SW 1271 (cell line): ENCODE measurements around the gene LRRC2.
"Not testable (repeated sequence)": the region's sequence is repeated elsewhere in the genome, so short reads cannot be mapped to it uniquely, and the experiment has no call there.

Source experiments
- DNase-seq, 2 experiments: peaks; one replicate each; lab custom pipeline; 2025; lab: John Stamatoyannopoulos, UW

LRRC2 gene

DNA sequence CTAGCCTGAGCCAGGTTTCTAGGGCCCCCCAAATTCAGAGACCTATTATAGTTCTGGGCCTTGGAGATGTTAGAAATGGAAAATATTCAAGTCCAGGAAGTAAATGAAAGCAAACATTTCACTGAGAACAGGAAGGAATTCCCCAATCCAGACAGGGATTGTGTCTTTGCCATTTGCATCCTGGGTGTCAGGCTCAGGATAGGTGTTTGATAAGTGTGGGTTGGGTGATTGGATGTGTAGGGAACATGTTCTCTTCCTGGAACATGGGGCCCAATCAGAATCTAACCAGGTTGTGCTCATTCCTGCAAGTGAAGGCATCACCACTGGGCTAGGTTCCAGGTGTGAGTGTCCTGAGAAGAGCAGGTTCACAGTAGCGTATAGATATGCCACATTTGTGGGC, 14.6 kb upstream of the LRRC2 start:
- no peak for DNase-seq

DNA sequence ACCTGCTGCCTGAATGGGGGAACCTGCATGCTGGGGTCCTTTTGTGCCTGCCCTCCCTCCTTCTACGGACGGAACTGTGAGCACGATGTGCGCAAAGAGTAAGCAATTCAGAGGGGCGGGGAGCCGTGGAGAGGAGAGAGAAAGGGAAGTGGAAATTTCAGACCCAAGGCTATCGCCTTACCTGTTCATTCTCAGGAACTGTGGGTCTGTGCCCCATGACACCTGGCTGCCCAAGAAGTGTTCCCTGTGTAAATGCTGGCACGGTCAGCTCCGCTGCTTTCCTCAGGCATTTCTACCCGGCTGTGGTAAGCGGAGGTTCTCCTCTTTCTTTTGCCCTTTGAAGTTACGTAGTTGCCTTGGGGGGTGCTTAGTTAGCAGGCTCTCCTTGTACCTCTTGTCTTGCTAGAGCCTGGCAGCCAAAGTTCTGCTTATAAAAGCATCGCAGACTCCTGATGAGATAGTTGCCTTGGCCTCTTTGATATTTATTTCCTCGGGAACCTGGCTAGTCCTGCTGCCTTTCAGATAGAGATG, 13.7 kb upstream of the LRRC2 start:
- DNase-seq: no peak

DNA sequence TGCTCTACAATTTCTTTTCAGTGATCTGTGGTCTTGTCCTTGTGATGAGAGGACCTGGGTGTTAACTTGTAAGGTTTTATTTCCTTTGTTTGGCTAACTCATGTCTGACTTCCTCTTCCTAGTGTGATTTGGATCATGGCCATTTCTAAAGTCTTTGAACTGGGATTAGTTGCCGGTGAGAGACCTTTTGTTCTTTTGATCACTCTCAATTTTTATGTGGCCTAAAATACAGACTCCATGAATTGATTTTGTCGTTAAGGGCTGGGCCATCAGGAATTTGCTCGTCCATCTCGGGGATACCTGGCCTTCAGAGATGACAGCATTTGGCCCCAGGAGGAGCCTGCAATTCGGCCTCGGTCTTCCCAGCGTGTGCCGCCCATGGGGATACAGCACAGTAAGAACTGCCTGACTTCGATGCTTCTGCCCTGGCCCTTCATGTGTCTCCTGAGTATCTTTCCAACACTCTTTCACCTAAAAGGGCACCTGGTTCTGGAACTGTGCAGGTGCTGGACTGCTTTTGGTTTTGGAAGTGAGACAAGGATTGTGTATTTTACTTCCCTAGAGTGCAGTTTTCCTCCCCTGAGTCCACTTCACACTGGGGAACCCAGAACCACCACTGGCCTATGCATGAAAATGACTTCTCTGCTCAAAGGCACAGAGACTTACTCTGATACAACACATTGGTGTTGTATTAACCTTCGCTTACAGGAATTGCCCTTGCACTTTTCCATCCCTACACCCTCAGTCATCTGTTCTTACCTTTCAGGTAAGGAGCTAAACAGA, 13.1 kb upstream of the LRRC2 start:
- DNase-seq: no peak

DNA sequence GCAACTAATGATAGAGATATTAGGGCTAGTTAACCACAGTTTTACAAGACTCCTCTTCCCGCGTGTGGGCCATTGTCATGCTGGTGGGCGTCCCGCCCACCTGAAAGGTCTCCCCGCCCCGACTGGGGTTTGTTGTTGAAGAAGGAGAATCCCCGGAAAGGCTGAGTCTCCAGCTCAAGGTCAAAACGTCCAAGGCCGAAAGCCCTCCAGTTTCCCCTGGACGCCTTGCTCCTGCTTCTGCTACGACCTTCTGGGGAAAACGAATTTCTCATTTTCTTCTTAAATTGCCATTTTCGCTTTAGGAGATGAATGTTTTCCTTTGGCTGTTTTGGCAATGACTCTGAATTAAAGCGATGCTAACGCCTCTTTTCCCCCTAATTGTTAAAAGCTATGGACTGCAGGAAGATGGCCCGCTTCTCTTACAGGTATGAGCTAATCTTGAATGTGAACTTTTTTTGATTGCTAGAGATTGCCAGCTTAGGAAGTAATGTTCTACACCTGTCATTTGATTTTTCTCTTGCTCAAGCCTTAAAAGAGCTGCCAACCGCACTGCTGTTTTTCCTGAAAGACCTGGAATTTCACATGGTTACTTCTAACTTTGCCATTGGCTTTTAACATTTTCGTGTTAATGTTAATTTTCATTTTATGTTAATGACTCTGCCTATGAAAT, 11.6 kb upstream of the LRRC2 start:
- DNase-seq: not testable (repeated sequence)

DNA sequence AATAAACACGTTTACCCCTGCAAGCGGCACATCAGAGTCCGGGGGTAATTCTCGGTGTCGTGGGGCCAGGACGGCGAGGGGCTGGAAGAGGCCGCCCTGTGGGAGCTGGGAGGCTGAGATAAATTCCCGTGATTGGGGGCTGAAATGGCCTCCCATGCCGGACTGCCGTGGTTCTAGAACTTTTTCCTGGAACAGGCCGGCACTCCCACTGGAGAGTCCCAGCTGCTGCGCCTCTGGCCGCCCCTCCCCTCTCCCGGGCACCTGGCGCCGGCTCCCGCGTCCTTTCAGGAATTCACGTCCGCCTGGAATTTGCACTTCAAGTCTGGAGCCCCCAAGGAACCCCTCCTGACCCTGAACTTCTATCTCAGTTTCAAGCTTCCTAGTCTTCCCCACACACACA, 10.8 kb upstream of the LRRC2 start:
- DNase-seq: no peak

DNA sequence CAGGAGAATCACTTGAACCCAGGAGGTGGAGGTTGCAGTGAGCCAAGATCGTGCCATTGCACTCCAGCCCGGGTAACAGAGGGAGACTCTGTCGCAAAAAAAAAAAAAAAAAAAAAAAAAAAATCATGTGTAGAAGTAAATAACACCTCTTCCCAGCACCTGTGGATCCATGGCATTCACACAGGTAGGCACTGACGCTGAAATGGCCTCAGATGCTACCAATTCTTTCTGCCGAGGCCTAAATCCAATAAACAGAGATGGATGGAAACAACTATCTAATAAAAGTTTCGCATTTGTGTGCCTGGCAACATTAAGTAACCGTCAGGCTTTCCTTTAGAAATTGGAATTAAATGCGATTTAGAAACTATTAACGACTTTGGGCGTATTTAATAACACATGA, 10.3 kb upstream of the LRRC2 start:
- no peak for DNase-seq

DNA sequence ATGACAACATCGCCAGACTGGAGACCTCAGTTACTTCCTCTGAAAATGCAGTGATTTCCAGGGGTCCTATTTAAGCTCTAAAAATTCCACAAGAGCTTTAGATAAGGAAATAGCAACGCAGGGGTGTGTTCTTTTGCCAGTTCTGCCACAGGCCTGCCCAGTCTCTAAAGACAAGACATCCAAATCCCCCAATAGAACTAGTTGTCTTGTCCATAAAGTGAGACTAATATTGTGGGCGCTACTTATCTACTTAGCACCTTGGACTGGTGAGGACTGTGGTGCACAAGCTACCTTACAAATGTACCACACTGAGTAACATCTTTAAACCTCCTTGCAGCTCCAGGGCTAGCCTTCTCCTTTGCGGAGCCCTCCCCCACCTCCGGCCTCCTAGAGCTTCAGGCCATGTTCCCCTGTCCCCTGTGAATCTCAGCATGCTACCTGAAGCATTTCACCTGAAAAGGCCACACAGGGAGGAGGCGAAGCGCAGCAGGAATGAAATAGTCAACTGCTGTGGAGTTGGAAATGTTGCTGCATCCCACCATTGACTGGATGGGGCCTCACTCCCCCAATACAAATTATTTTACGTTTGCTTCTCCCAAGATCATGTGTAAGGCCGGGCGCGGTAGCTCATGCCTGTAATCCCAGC, 9.6 kb upstream of the LRRC2 start:
- DNase-seq: no peak

DNA sequence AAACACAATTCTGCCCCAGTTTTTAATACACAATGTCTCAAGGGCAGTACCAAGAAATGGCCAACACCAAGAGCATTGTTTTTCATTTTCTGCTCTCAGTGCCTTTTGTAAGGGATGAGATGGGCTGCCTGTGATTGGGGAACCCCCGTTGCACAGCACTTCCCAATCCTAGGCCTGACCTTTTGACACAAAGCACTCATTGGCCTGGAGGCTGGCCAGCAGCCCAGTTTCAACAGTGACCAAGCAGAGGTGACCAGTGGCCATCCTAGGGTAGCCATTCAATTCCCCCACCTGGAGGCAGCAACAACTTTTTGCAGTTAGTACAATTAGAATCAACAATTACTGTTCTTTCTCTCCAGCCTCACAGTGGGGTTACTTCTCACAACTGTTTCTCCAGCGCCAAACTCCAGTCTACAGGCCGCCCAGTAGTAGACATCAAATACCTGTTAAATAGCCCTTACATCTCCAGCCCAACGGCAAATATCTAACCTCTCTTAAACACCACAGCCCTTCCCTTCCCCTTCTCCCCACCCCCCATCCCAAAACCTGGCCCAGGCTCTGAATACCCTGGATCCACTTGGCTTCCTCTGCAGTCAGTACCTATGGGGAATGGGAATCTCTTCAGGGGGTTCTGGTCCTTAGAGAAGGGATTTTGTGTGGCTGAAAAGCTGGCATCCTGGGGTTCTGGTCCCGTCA, 8.9 kb upstream of the LRRC2 start:
- no peak for DNase-seq

DNA sequence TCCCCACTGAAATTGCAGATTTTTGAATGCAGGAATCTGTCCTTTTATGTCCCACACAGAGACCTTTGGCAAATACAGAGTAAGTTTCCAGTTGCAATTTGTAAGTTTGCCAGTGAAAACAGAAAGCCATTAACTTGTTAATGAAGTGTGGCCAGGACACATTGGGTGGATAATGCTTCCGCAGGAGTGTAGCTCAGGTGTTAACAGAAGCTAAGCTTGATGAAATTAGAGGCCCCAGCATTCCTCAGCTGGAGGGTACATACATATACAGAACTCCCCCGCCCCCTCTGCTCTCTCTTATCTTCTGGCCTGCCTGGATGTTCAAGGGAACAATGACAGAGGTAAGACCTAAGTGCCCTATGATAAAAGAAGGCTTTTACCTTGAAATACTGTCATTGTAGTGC, 8.1 kb upstream of the LRRC2 start:
- no peak for DNase-seq

DNA sequence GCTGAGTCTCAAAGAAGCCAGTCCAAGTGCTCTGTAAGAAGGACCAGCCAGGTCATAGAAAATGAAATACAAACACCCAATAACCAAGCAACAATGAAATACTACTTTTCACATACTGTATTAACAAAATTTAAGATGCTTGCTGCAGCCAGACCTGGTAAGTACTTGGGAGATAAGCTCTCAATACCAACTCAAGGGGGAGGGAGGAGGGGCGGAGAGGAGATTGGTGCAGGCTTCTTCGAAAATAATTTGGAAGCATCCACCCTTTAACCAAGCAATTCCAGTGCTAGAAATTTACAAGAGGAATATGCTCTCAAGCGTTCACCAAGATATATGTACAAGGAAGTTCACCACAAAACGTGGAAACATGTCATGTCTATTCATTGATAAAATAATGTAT, 7.6 kb upstream of the LRRC2 start:
- no peak for DNase-seq

DNA sequence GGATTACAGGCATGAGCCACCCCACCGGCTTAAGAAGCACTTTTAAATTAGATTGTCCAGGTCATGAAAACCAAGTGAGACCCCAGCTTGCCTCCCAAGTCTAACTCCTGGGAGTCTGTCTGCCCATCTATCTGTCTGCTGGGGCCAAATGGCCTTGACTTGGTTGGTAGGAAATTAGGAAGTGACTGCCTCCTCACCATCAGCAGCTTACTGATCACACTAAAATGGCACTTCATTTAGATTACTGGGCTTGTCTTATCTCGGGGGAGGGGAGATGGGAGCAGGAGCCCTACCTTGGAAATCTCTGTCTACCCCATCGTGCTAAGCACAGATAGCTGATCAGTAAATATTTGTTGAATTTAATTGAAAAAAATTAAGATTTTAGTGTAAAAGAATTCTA, 5.6 kb upstream of the LRRC2 start:
- no peak for DNase-seq

DNA sequence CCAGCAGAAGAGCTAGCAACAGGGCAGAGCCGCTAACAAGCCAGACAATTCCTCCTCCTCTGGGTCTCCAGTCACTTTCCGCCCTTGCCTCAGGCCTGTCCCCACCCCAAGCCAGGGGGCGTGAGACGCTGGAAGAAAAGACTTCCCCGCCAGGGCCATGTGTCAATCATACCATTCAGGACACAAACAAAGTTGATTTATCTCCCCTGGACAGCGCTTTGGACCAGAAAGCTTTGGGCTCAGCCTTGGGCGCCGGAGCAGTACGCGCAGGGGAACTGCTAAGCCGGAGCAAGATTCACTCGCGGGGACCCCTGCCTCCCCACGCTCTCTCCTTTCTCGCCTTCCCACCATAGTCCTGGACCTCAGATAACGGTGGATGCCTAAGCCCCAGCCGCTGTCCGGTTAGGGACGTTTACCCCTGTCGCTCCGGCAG, 479 bp downstream of the LRRC2 start:
- DNase-seq: no peak

DNA sequence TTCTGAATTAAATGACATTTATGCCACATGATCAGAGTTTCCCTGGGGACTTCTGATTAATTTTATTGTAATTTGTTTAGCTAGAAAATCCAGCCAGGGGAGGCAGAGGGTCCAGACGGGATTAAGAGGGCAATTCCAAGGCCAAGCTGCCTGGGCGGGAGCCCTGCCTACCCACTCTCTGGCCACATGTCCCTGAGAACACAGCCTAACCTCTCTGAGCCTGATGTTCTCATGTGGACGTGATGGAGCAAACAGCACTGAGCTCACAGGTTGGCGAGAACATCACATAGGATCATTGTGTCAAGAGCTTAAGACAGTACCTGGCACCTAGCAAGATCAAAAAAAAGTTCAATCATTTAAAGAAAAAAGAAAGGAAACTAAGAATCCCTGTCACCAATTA, 1.0 kb downstream of the LRRC2 start:
- no peak for DNase-seq

DNA sequence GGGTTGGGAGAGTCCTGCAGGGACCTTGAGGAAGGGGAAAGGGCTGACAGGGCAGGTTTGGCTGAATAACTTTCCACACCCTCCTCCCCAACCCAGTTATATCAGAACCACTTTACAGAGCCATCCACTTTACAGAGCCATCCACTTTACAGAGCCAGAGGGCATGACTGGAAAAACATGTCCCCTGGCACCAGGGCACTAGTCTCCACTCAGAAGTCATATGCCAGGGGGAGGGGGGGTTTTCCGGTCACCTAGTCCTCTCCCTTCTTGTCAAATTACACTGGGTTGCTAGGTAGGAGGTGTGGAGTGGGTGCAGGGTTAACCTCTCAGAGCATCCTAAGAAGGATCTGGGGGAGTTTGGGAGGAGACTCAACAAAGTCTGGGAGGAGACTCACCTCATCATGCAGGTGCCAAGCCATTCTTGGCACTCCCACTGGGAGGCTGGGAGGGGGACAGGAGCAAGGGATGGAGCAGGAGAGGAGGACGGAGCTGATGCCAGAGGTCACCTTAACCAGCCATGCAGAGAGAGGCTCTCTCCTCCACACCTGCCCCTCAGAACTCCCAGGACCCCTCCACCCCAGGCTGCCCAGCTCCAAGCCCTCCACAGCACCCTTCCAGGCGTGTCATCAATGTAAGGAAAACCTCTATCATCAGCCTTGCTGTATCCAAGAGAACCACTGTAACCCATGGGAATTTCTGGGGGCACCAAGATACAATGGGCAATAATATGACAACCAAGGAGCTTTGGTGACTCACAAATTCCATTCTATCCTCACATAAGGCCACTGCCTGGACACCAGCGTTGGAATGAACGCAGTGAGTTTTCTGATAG, 1.7 kb downstream of the LRRC2 start:
- DNase-seq: no peak

DNA sequence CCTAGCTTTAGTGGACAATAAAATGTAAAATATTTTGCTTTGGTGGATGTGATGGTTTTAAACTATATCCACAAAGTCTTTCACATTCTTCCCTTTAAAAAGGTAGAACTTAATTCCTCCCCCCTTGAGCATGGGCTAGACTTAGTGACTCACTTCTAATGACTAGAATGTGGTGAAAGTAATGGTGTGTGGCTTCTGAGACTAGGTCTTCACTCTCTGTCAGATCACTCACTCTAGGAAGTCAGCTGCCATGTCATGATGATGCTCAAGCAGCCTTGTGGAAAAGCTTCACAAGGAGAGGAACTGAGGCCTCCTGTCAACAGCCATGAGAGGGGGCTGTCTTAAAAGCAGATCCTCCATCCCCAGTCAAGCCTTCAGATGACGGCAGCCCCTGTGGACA, 4.2 kb downstream of the LRRC2 start:
- DNase-seq: no peak

DNA sequence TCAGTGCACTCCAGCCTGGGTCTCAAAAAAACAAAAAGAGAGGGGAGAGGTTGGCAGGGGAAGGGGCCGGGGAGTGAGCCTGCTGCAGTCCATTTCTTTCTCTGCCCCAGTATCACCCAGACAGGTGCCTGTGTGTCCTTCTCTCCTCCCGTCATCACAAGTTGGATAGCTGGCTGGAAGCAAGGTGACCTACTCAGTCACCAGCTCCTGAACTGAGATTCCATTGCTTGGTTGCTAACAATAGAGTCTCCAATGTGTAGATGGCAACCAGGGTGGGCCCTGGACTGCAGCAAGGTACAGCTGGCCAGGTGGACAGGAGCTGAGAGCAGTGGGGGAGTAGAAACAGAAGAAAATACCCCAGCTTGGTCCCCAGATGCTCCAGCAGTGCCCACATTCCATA, 4.6 kb downstream of the LRRC2 start:
- DNase-seq: no peak

DNA sequence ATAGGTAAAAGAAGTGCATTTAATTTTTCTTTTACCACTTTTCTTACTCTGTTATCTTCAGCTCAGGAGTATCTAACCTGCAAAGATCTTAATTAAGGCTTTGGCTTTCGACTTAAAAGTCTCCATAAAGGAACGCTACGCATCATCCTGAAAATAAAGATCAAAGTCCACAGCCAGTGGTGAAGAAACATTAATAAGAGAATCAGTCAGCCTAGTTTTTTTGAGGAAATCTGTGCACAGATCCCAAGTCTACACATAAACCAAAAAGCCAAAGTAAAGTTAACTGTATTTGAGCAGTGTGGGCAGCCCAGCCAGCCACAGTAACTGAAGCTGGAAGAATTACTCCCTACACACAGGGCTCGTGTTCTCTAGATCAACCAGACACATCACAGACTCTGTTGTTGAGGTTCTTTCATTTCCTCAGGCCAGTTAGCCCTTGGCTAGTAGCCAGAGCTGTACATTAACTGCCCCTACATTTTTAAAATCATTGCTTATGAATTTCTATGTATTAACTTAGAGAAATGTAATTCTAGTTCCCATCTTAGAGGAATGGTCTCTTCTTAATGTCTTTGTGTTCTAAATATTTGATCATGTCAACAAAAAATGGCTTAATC, 6.9 kb downstream of the LRRC2 start:
- DNase-seq: no peak

DNA sequence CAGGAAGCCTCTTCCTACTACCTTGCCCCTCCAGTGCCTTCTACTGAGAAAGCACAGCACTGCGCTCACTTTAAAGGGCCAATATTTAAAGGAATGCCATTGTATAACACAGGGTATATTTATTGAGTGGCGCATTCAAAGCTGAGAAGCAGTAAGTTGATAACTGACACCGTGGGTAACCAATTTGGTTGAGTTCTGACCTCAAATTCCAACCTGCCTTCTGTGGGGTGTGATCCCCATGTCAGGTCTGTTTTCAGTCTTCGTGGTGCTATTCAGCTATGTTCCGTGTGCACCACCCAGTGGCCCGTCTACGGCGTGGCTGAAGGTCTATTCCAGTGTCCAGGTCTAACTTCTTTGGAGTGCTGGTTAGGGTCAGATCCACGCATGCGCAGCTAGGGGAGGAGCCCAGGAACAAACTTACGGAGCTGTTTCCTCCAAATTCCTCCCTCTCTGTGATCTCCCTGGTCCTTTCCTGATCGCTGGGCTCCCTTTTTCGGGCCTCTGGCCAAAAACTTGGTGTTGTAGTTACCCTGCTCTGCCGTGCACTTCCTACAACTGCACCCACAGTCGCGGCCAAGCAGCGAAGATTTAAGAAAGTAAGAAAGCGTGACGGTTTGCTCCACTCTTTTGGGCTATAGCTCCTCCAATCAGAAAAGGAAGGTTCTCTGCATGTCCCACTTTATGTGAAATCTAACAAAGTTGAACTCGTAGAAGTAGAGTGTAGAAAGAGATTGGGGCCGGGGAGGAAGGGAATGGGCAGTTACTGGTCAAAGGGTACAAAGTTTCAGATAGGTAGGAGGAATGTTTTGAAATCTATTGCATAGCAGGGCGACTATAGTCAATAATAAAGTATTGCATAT, 7.7 kb downstream of the LRRC2 start:
- peak; percentile 32 to 84 for DNase-seq

DNA sequence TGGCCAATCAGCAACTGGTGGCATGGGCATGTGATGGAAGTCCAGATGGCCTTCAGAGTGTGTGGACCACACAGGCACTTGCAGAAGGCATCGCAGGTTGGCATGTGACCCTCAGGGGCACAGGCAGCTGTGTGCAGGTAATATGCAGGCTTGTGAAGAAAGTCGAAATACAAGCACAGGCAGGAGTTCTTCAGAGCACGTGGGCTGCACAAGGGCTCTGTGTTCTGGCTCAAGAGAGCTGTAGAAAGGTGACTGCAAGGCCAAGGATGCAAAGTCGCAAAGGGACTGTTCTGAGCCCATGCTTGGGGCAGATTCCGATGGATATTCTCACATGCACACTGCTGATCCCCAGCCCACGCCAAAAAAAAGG, 8.3 kb downstream of the LRRC2 start:
- no peak for DNase-seq

DNA sequence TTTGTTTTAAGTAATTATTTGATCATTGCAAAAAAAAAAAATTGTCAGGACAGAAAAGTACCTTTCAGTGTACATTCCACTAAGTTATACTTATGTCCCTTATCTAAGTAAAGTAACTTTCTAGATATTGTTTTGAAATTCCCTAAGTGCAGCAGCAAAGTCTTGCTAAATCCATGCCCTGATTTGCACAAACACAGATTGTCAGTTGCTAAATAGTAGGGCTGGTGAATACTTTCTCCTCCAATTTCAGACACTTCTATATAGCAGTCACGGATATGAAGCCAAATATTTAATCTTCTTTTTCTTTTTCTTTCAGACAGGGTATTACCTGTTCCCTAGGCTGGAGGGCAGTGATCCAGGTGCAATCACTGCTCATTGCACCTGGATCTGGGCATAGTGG, 12.9 kb downstream of the LRRC2 start:
- DNase-seq: no peak
